ENCODE measurements around the gene POLR1A.

DNA sequence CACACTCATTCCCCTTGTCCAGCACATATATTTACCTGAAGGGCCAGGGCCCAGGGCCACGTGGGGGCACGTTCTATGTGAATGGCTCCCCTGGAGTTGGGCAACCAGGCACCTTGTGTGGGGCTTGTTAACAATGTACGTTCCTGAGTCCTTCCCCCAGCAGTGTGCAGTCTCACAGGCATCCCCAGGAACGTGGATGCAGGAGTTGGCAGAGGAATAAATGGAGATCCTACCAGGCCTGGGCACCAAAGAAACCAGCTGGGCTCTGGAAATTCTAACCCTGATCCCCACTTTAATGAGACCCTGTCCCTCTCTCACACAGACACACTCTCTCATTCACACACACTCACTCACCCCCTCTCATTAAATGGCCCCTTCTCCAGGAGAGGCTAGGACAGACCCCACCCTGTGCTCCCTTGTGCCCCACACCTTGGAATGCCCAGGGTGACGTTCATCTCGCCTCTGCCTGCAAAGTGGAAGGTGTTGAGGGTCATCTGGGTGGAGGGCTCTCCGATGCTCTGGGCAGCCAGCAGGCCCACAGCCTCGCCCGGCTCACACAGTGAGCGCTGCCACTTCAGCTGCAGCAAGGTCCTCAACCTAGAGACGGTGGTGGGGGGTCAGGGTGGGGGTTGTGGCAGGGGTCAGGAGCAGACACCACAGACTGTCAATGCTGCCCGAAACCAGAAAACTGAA is 65.6 kb downstream of the POLR1A start:
- TF ChIP-seq, protein P1, sequence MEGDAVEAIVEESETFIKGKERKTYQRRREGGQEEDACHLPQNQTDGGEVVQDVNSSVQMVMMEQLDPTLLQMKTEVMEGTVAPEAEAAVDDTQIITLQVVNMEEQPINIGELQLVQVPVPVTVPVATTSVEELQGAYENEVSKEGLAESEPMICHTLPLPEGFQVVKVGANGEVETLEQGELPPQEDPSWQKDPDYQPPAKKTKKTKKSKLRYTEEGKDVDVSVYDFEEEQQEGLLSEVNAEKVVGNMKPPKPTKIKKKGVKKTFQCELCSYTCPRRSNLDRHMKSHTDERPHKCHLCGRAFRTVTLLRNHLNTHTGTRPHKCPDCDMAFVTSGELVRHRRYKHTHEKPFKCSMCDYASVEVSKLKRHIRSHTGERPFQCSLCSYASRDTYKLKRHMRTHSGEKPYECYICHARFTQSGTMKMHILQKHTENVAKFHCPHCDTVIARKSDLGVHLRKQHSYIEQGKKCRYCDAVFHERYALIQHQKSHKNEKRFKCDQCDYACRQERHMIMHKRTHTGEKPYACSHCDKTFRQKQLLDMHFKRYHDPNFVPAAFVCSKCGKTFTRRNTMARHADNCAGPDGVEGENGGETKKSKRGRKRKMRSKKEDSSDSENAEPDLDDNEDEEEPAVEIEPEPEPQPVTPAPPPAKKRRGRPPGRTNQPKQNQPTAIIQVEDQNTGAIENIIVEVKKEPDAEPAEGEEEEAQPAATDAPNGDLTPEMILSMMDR (IDR thresholded peaks at IDR 0.05), result no peak
- TF ChIP-seq RNF2 (IDR thresholded peaks at IDR 0.05; ENCODE audit: borderline replicate concordance, low read depth) (no peak), MYC (IDR thresholded peaks at IDR 0.05; ENCODE audit: borderline replicate concordance, low read length) (no peak), USF2 (IDR thresholded peaks at IDR 0.05) (no peak), POLR2A (IDR thresholded peaks at IDR 0.05; ENCODE audit: low read length) (no peak), PHF8 (IDR thresholded peaks at IDR 0.05; ENCODE audit: borderline replicate concordance, low read depth) (no peak)
- TF ChIP-seq, protein P2, sequence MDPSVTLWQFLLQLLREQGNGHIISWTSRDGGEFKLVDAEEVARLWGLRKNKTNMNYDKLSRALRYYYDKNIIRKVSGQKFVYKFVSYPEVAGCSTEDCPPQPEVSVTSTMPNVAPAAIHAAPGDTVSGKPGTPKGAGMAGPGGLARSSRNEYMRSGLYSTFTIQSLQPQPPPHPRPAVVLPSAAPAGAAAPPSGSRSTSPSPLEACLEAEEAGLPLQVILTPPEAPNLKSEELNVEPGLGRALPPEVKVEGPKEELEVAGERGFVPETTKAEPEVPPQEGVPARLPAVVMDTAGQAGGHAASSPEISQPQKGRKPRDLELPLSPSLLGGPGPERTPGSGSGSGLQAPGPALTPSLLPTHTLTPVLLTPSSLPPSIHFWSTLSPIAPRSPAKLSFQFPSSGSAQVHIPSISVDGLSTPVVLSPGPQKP (IDR thresholded peaks at IDR 0.05; ENCODE audit: low read depth, low read length), result no peak

Measured in A549 (cell line).